HG02938 (cell line): Measurements from ENCODE around the gene TAS2R19.

Experiments
- ATAC-seq: cut with Tn5 transposase; IDR thresholded peaks from one replicate; pipeline ENCODE4 v1.9.1; 2021; ENCODE audit warnings: mild to moderate bottlenecking, moderate library complexity; ENCODE audit not compliant: unreplicated experiment

TAS2R19 gene

DNA sequence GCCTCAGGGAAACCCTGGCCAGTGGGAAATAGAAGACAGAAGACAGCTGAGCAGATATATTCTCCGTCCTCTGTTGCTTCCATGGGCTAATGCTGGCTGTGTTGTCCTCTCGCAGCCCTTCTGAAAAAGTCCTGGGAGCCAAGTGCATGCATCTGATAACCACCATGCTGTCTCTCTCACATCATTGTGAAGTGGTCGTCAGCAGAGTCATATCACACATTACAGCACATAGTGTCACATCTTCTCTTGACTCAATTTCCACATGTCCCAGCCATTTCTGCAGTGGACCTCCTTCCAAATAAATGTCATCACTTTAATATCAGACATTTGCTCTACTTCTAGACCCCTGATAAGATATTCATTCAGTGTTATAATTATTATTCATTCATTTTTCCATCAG, 28.1 kb downstream of the TAS2R19 start:
- ATAC-seq: no peak

DNA sequence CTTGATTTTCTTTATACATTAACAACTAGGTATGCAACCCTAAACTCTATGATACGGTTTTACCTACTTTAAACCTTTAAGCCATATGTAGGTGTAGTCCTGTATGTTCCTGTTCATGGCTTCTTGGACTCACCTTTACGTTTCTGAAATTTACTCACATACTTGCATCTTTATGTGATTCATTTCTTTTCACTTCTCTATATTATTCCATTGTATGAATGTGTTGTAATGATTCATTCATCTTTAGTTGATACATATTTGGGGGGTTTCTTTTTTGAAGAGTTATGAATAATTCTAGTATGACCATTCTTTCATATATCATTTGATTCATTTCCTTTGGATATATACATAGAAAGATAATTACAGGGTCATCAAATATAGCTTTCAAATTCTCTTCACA, 33.3 kb downstream of the TAS2R19 start:
- ATAC-seq: no peak

- no peak for ATAC-seq
Measured at GRCh38 chr12:10986812-10987211, 35.6 kb downstream of the TAS2R19 start, which contains the start of gene TAS2R50. Gene TAS2R50 (minus strand): TSS chr12:10986912. CDS start chr12:10986860, 52 bp downstream.

DNA sequence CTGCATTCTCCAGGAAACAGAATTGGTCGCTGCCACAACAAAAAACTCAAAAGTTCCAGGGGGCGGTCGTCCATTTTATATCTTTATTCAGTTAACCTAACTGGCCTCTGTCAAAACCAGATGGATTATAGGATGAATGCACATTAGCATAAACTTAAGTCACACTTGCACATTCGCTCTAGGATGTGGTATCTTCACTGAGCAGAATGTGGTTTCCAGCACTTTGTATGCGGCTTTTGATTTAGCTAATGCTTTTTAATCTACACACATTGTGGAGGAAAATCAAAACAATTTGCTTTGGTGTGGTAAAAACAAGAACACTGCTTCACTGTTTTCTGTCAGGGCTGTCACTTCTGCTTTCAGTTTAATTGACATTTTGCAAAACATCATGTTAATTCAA, 40.2 kb downstream of the TAS2R19 start:
- no peak for ATAC-seq

GRCh38 chr12:10974965-10975364, 47.5 kb downstream of the TAS2R19 start:
- no peak for ATAC-seq
